HG03045 (cell line): ENCODE measurements around the gene FBRSL1.
"Not testable (repeated sequence)": the region's sequence is repeated elsewhere in the genome, so short reads cannot be mapped to it uniquely, and the experiment has no call there.

ENCODE experiments used
- ATAC-seq: cut with Tn5 transposase; IDR thresholded peaks from one replicate; pipeline ENCODE4 v1.9.1; 2021; ENCODE audit warnings: mild to moderate bottlenecking, moderate library complexity; ENCODE audit not compliant: unreplicated experiment

Gene FBRSL1

GRCh38 chr12:132453361-132454192 lies 36.4 kb upstream of the FBRSL1 start:
- no peak for ATAC-seq

GRCh38 chr12:132454193-132454932 lies 35.6 kb upstream of the FBRSL1 start:
- ATAC-seq = no peak

GRCh38 chr12:132454933-132455418 lies 35.0 kb upstream of the FBRSL1 start:
- ATAC-seq = no peak

GRCh38 chr12:132455565-132455964 lies 34.4 kb upstream of the FBRSL1 start:
- no peak for ATAC-seq

DNA sequence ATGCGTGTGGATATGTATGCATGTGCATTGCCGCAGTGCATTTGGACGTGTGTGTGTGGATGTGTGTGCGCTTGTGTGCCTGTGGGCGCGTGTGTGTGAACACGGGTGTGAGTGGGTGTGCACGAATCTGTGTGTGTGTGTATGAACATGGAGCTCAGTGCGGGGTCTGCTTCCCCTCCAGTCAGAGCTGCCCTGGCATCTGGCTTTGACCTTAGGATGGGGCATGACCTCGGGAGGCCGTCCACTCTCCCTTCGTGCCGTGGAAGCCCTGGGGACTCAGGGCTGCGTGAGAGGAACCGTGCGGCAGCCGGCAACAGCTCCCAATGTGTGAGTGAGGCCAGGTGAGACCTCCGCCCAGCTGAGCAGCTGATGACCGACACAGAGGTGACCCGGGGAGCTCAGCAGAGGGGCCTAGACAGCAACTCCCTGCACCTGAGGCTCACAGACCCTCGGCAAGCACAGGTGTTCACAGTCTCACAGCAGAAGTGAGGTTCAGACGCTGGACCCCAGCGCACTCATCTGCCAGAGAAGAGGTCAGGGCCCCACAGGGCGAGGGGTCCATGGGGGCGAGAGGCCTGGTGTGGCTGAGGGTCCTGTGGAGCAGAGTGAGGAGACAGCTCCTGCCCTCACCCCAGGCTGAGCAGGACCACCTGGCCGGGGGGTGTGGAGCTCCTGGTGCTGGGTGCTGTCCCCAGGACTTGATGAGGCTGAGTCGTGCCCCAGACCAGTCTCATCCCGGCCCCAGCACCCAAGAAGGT lies 33.6 kb upstream of the FBRSL1 start:
- ATAC-seq = no peak

GRCh38 chr12:132456944-132457495 lies 32.9 kb upstream of the FBRSL1 start:
- ATAC-seq = no peak

GRCh38 chr12:132458441-132458840 lies 31.5 kb upstream of the FBRSL1 start:
- ATAC-seq = no peak

GRCh38 chr12:132458846-132459641 lies 30.9 kb upstream of the FBRSL1 start:
- no peak for ATAC-seq

- no peak for ATAC-seq
These were observed 29.4 kb upstream of the FBRSL1 start for GRCh38 chr12:132460571-132460970.

GRCh38 chr12:132461526-132461925 lies 28.4 kb upstream of the FBRSL1 start:
- no peak for ATAC-seq

DNA sequence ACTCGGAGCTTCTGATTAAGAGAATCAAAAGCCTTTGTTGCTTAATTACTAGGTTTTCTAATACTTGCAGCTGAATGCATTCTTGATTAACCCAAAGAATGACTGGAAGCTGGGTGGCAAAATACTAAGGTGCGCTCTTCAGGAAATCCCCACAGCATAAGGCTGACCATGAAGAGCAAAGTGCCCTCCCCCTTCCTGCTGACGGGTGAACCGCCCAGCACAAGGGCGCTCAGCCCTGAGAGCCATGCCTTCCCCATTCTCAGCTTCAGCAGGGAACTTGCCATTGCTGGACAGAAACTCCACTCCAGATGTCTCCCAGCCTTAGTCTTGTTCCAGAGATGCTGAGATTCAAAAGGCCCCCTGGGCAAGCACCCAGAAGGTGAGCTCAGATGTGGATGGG lies 27.2 kb upstream of the FBRSL1 start:
- ATAC-seq = no peak

GRCh38 chr12:132463284-132463924 lies 26.5 kb upstream of the FBRSL1 start:
- not testable (repeated sequence) for ATAC-seq

- not testable (repeated sequence) for ATAC-seq
These were observed 25.6 kb upstream of the FBRSL1 start for GRCh38 chr12:132464304-132464703.

DNA sequence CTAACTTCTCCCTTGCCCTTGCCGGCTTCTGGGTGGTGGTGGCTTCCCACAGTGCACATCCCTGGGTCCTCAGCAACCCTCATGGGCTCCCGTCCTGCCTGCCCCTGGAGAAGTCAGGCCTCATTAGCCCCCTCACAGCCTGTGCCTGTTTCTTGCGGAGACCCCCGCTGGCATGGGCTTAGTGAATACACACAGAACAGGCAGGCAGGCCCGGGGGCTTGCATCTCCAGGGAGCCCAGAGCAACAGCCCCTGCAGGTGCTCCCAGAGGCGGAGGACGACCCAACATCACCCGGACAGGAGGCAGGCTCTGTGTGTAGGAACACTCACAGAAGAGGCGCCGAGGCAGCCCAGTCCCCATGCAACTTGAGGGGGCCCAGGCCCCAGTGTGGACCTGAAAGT lies 25.1 kb upstream of the FBRSL1 start:
- no peak for ATAC-seq

GRCh38 chr12:132465269-132466190 lies 24.4 kb upstream of the FBRSL1 start:
- ATAC-seq = no peak

DNA sequence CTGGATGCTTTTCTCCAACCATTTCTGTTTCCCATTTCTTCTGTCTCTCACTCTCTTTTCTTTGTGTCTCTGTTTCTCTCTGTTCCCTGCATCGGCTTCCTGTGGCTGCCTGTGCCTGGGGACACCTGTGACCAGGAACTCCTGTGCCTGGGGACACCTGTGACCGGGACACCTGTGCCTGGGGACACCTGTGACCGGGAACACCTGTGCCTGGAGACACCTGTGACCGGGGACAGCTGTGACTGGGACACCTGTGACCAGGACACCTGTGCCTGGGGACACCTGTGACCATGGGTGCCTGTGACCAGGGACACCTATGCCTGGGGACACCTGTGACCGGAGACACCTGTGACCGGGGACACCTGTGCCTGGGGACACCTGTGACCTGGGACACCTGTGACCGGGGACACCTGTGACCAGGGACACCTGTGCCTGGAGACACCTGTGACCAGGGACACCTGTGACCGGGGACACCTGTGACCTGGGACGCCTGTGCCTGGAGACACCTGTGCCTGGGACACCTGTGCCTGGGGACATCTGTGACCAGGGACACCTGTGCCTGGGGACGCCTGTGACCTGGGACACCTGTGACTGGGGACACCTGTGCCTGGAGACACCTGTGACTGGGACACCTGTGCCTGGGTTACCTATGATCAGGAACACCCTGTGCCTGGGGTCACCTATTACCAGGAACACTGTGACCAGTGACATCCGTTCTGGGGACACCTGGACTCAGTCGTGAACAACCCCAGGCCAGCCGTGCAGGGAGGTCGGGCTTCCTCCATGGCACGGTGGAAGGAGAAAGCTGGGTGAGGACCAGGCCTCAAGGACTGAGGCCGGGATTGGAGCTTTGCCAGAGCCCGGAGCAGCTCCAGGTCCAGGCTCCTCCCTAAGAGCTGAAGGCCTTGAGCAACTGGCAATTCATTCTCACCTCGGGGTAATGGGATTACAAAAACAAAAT lies 23.4 kb upstream of the FBRSL1 start:
- no peak for ATAC-seq

- no peak for ATAC-seq
These were observed 22.4 kb upstream of the FBRSL1 start for GRCh38 chr12:132467511-132467910.
